OCI-LY1 (cell line): ENCODE results near the gene ZNF33A.

Experiments used
- CTCF ChIP-seq: fragments of 200-600 bp; sonication (generic), shearing (Covaris generic); IDR thresholded peaks from 2 replicates; pipeline ENCODE4 v1.5.1; 2017; ENCODE audit warnings: mild to moderate bottlenecking, antibody characterized with exemption, low read length, moderate library complexity, mixed read lengths
- EZH2 ChIP-seq: fragments of 200-600 bp; sonication (generic), shearing (Covaris generic); IDR thresholded peaks from 2 replicates; pipeline ENCODE4 v1.8.0; 2017; ENCODE audit warnings: borderline replicate concordance, mixed run types, mild to moderate bottlenecking, antibody characterized with exemption, low read length, moderate library complexity, mixed read lengths

- no peak for TF ChIP-seq CTCF
- TF ChIP-seq EZH2, result no peak
Measured at GRCh38 chr10:38103756-38104155, 93.3 kb downstream of the ZNF33A start.
